K562 (cell line): ENCODE results near the gene PSMD8. TPM values are rescaled to one million over a fixed set of nuclear protein-coding genes. Genes with fewer than 3 reads are reported as not detected.

Experiments used
- ARID1B ChIP-seq: fragments of 450-650 bp; IDR thresholded peaks from 2 replicates; pipeline ENCODE4 v1.6.1; 2016; ENCODE audit warnings: antibody characterized with exemption, mild to moderate bottlenecking, inconsistent platforms
- ARID2 ChIP-seq: fragments of 450-650 bp; IDR thresholded peaks from 2 replicates; pipeline ENCODE4 v1.6.1; 2017; ENCODE audit warnings: antibody characterized with exemption, mild to moderate bottlenecking
- ASH1L ChIP-seq: fragments of 450-650 bp; IDR thresholded peaks from 2 replicates; pipeline ENCODE4 v1.6.1; 2018; ENCODE audit warnings: borderline replicate concordance, mild to moderate bottlenecking, low read depth; ENCODE audit not compliant: partially characterized antibody
- ATF4 ChIP-seq: fragments of 450-650 bp; formaldehyde crosslinking; IDR thresholded peaks from 2 replicates; pipeline ENCODE4 v1.4.0; 2022; ENCODE audit warnings: mild to moderate bottlenecking, moderate library complexity
- CEBPZ ChIP-seq: fragments of 150-350 bp; IDR thresholded peaks from 2 replicates; pipeline ENCODE4 v1.6.1; 2014; ENCODE audit warnings: low read depth, mild to moderate bottlenecking, low read length, borderline replicate concordance
- CSDE1 ChIP-seq, 2 experiments: fragments of 450-650 bp; IDR thresholded peaks; 2 replicates each; pipeline ENCODE4 v1.6.1; 2016; ENCODE audit warnings: mild to moderate bottlenecking in 1 of 2
- CTBP1 ChIP-seq: fragments of 450-650 bp; IDR thresholded peaks from 2 replicates; pipeline ENCODE4 v1.6.1; 2016; ENCODE audit warnings: borderline replicate concordance
- FOXA1 ChIP-seq: fragments of 450-650 bp; IDR thresholded peaks from 2 replicates; pipeline ENCODE4 v1.6.1; 2016; ENCODE audit warnings: mild to moderate bottlenecking, borderline replicate concordance
- FOXK2 ChIP-seq, 2 experiments: fragments of 450-650 bp; IDR thresholded peaks in 1 of 2; conservative IDR thresholded peaks in 1 of 2; 2 replicates each; pipeline ENCODE4 v1.6.1; 2016; ENCODE audit warnings: low read depth in 2 of 2, mild to moderate bottlenecking in 1 of 2
- GABPB2 ChIP-seq: fragments of 250-450 bp; sonication (Bioruptor Pico); conservative IDR thresholded peaks from 2 replicates; pipeline ENCODE4 v1.5.1; 2021; ENCODE audit warnings: mild to moderate bottlenecking
- HES1 ChIP-seq: fragments of 450-650 bp; IDR thresholded peaks from 2 replicates; pipeline ENCODE4 v1.6.1; 2016; ENCODE audit warnings: low read depth, mild to moderate bottlenecking, moderate library complexity
- HIVEP1 ChIP-seq: fragments of 250-450 bp; sonication (Bioruptor Pico); IDR thresholded peaks from 2 replicates; pipeline ENCODE4 v1.4.0; 2020; ENCODE audit warnings: mild to moderate bottlenecking
- NFATC3 ChIP-seq: fragments of 450-650 bp; IDR thresholded peaks from 2 replicates; pipeline ENCODE4 v1.6.1; 2017; ENCODE audit warnings: mild to moderate bottlenecking
- NR2C1 ChIP-seq, 2 experiments: fragments of 450-650 bp; IDR thresholded peaks; 2 replicates each; pipeline ENCODE4 v1.6.1; 2017; ENCODE audit warnings: mild to moderate bottlenecking in 2 of 2, antibody characterized with exemption in 1 of 2, inconsistent platforms in 1 of 2, missing compliant biosample characterization in 1 of 2, missing genetic modification characterization in 1 of 2
- TAF7 ChIP-seq: fragments of 450-650 bp; IDR thresholded peaks from 2 replicates; pipeline ENCODE4 v1.6.1; 2016; ENCODE audit warnings: missing genetic modification characterization, missing compliant biosample characterization
- ZBTB7A ChIP-seq: IDR thresholded peaks from 2 replicates; pipeline ENCODE4 v1.6.1; 2011; ENCODE audit warnings: low read depth, mild to moderate bottlenecking, low read length, moderate library complexity, borderline replicate concordance; ENCODE audit not compliant: control insufficient read depth
- ZC3H8 ChIP-seq: fragments of 450-650 bp; IDR thresholded peaks from 2 replicates; pipeline ENCODE4 v1.6.1; 2017
- ZFP1 ChIP-seq: fragments of 450-650 bp; formaldehyde crosslinking; IDR thresholded peaks from 2 replicates; pipeline ENCODE4 v1.4.0; 2020; ENCODE audit warnings: mild to moderate bottlenecking, mixed read lengths
- ZFP36 ChIP-seq: fragments of 150-350 bp; IDR thresholded peaks from 2 replicates; pipeline ENCODE4 v1.6.1; 2018; ENCODE audit warnings: low read length, low read depth; ENCODE audit not compliant: partially characterized antibody
- ZNF639 ChIP-seq, 2 experiments: fragments of 200-800 bp in 1 of 2; sonication (Bioruptor generic) in 1 of 2; sonication (generic) in 1 of 2; formaldehyde crosslinking in 1 of 2; IDR thresholded peaks in 1 of 2; conservative IDR thresholded peaks in 1 of 2; 2 replicates each; pipeline versions ENCODE4 v1.5.0 to v1.6.1; 2016 to 2020; ENCODE audit warnings: missing compliant biosample characterization in 1 of 2, missing genetic modification characterization in 1 of 2, missing genetic modification reagents in 1 of 2
- ZNF75A ChIP-seq: fragments of 450-650 bp; formaldehyde crosslinking; IDR thresholded peaks from 2 replicates; pipeline ENCODE4 v1.4.0; 2020; ENCODE audit warnings: mild to moderate bottlenecking
- polyA plus RNA-seq, 8 experiments: library from polyadenylated mRNA; depleted of rRNA in 4 of 8; stranded (reverse) in 5 of 8; unstranded in 3 of 8; fragments of >200 nt; fragmentation: Nextera tagmentation in 2 of 8; fragmentation: Illumina TruSeq in 1 of 8; extraction: Ambion mirVana in 2 of 8; extraction: Trizol in 1 of 8; gene quantifications; 2 replicates each; pipeline versions ENCODE4 v1.2.1 to v1.2.3, GENCODE V29; 2011 to 2014; ENCODE audit warnings: inconsistent platforms in 1 of 8, missing spikeins in 1 of 8
- total RNA-seq, 7 experiments: library from RNA; depleted of rRNA in 6 of 7; stranded (reverse); fragments of >200 nt in 6 of 7; fragmentation: Illumina TruSeq in 2 of 7; extraction: Trizol in 2 of 7; gene quantifications; 2 replicates each; pipeline versions ENCODE4 v1.2.1 to v1.2.3, GENCODE V29; 2011 to 2021; ENCODE audit warnings: low replicate concordance in 1 of 7
- TF ChIP-seq, protein P1 (sequence below): fragments of 250-450 bp; sonication (Bioruptor Pico); IDR thresholded peaks from 2 replicates; pipeline ENCODE4 v1.8.0; 2022; ENCODE audit warnings: moderate library complexity, mild to moderate bottlenecking, inconsistent platforms

The PSMD8 gene
- total and polyA plus RNA-seq, 9 of the 15 experiments (the other 6 are each of a cell fraction or from before 2014, with no cell fraction given): 130 to 583 (median 315) TPM

DNA sequence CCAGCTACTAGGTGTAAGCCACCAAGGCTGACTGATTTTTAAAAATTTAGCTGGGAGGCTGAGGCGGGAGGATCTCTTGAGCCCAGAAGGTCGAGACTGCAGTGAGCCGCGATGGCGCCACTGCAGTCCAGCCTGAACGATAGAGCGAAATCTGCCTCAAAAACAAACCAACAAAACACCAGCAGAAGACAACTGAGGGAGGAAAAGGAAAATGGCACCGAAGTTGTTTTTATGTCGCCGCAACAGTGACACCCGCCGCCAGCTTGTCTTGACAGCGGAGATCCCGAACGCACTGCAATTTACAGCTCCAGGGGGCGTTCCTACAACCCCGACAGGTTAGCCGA is 28.2 kb downstream of the PSMD8 start (continued):
- TF ChIP-seq, protein P1, sequence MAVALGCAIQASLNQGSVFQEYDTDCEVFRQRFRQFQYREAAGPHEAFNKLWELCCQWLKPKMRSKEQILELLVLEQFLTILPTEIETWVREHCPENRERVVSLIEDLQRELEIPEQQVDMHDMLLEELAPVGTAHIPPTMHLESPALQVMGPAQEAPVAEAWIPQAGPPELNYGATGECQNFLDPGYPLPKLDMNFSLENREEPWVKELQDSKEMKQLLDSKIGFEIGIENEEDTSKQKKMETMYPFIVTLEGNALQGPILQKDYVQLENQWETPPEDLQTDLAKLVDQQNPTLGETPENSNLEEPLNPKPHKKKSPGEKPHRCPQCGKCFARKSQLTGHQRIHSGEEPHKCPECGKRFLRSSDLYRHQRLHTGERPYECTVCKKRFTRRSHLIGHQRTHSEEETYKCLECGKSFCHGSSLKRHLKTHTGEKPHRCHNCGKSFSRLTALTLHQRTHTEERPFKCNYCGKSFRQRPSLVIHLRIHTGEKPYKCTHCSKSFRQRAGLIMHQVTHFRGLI (CRISPR knock-in tag): no peak
- no peak for TF ChIP-seq CTBP1
- TF ChIP-seq ATF4 (CRISPR knock-in tag): no peak
- no peak for TF ChIP-seq NR2C1 (IDR thresholded peaks at IDR 0.05)
- TF ChIP-seq NR2C1 (tag; IDR thresholded peaks at IDR 0.05): peak; percentile 45; the same call in 1 of the 2 replicates
- 0 out of 2 replicates have a peak, but pooled peaks have one; percentile 34 for TF ChIP-seq NFATC3
- 0 out of 2 replicates have a peak, but pooled peaks have one; percentile 19 for TF ChIP-seq HIVEP1 (CRISPR knock-in tag)
- 0 out of 2 replicates have a peak, but pooled peaks have one; percentile 1 for TF ChIP-seq ARID2
- TF ChIP-seq FOXA1: no peak
- no peak for TF ChIP-seq ZBTB7A
- no peak for TF ChIP-seq GABPB2 (CRISPR knock-in tag)
- TF ChIP-seq ARID1B: 0 out of 2 replicates have a peak, but pooled peaks have one; percentile 6
- TF ChIP-seq ASH1L: no peak
- TF ChIP-seq ZC3H8: no peak
- peak; percentile 51 to 58; a peak in 2 of 4 replicates for TF ChIP-seq FOXK2 (conservative IDR thresholded peaks at IDR 0.05 in 1 of 2, IDR thresholded peaks at IDR 0.05 in 1 of 2; ENCODE audit: low read depth in 2 of 2)
- no peak for TF ChIP-seq ZFP36
- TF ChIP-seq ZNF75A (CRISPR knock-in tag): no peak
- TF ChIP-seq ZNF639 (CRISPR knock-in tag; conservative IDR thresholded peaks at IDR 0.05 in 1 of 2, IDR thresholded peaks at IDR 0.05 in 1 of 2): peak in 1 of 2 experiments; percentile 7; a peak in 1 of 4 replicates
- TF ChIP-seq ZFP1 (CRISPR knock-in tag): no peak
- no peak for TF ChIP-seq CEBPZ
- TF ChIP-seq CSDE1 (IDR thresholded peaks at IDR 0.05): no peak
- TF ChIP-seq TAF7 (tag): peak; percentile 54; the same call in 1 of the 2 replicates
- no peak for TF ChIP-seq HES1
